Measurements from ENCODE around the gene DGUOK.

DNA sequence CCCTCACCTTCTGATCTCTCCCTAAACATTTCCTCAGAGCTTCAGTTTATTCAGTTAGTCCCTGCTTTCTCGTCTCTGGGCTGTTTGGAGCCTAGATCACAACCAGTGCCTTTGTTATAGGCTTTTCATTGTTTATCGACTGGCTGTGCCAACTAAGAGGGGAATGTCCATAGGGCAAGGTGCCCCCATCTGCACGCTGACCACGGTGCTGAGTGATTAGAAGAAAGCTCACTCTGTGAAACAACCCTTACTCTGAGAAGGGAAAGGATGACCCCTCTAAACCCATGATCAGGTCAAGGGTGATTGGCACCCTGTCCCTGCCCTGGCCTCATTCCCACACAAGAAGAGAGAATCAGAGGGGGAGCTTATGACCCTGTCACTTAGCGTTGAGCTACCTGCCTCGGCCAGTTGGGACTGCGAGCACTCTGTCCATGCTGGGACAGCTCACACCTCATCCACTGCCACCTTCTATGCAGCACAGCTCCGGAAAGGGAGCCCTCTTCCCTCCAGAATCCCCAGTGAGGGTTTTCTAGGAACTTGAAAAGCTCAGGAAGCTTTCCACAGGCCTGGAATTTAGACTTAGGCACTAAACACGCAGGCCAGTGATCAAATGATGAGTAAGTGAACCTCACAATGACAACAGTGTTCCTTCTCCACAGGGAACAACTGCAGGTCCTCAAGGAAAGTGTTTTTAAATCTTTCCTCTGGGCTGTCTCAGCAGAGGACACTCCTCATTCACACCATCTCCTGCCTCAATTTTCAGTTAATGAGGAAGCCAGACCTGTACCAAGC lies 36.2 kb upstream of the DGUOK start:
- TF ChIP-seq POLR2A (IDR thresholded peaks at IDR 0.05; ENCODE audit: low read depth, low read length) (no peak), POLR2AphosphoS5 (IDR thresholded peaks at IDR 0.05; ENCODE audit: low read depth, low read length) (no peak), TAF1 (IDR thresholded peaks at IDR 0.05; ENCODE audit: low read depth, low read length) (no peak)

Measured in GM12891 (cell line).